Natural killer cell treated with Interleukin-12 subunit alpha and Interleukin-12 subunit beta and Interleukin-15 and Interleukin-18, amount 100 ng/mL, for 72 hours (primary cell): ENCODE data around the gene RAB24. TPM values are rescaled to one million over a fixed set of nuclear protein-coding genes. Genes with fewer than 3 reads are reported as not detected.
A peak's percentile ranks its signal among the peaks of the same experiment; 100 is the strongest.

ENCODE experiments used
- ATAC-seq, 2 donors: fragments of 150-1000 bp; cut with Tn5 transposase in 1 of 2; sonication (Bioruptor Pico), chemical (Tn5 transposase) in 1 of 2; 2 replicates each; pipeline ENCODE4 v1.10.0; 2021
- DNase-seq: peaks from one replicate; pipeline ENCODE4 v3.0.0; 2022; ENCODE audit warnings: low spot score
- H3K27ac Mint-ChIP-seq, 2 donors: 1 replicate in 1 of 2; 2 replicates in 1 of 2; pipeline ENCODE4 v1.8.0; 2022; ENCODE audit warnings: mixed read lengths in 2 of 2, mild to moderate bottlenecking in 1 of 2, moderate library complexity in 1 of 2
- H3K27me3 Mint-ChIP-seq, 2 donors: 1 replicate in 1 of 2; 2 replicates in 1 of 2; pipeline ENCODE4 v1.8.0; 2022; ENCODE audit warnings: mixed read lengths in 2 of 2
- H3K36me3 Mint-ChIP-seq: one replicate; pipeline ENCODE4 v1.8.0; 2022; ENCODE audit warnings: mixed read lengths
- H3K4me1 Mint-ChIP-seq, 2 donors: 1 replicate in 1 of 2; 2 replicates in 1 of 2; pipeline ENCODE4 v1.8.0; 2022; ENCODE audit warnings: low read depth in 2 of 2, mixed read lengths in 2 of 2, mild to moderate bottlenecking in 1 of 2
- H3K4me3 Mint-ChIP-seq: one replicate; pipeline ENCODE4 v1.8.0; 2022; ENCODE audit warnings: mixed read lengths
- H3K9me3 Mint-ChIP-seq: 2 replicates; pipeline ENCODE4 v1.8.0; 2022; ENCODE audit warnings: mixed read lengths
- total RNA-seq, 2 donors: library from RNA; stranded (reverse); gene quantifications; one replicate each; pipeline ENCODE4 v1.2.3, GENCODE V29; 2022

RAB24 gene
- total RNA-seq, 2 donors from 2014 or later: 44.2 to 49.8 TPM

GRCh38 chr5:177338251-177339106 is 35.0 kb upstream of the RAB24 start:
- peak overlapping the region; percentile 48 to 84 for H3K27ac Mint-ChIP-seq
- H3K4me3 Mint-ChIP-seq: peak overlapping the region; percentile 73
- H3K27me3 Mint-ChIP-seq: no peaks in the 10 kb centered on the region
- H3K9me3 Mint-ChIP-seq: no peaks in the 10 kb centered on the region
- H3K4me1 Mint-ChIP-seq: peaks cover 34 to 38% of the 10 kb centered on the region in 2 donors
- ATAC-seq (peak; percentile 37 to 54), DNase-seq (no peak)
- H3K36me3 Mint-ChIP-seq: peaks cover 31% of the 10 kb centered on the region

GRCh38 chr5:177336603-177337494 is 33.3 kb upstream of the RAB24 start:
- H3K36me3 Mint-ChIP-seq: peaks cover 27% of the 10 kb centered on the region
- no peak for DNase-seq
- no peak overlapping the region for H3K27ac Mint-ChIP-seq
- H3K4me1 Mint-ChIP-seq: peaks cover 37 to 40% of the 10 kb centered on the region in 2 donors
- H3K4me3 Mint-ChIP-seq: no peak overlapping the region
- H3K9me3 Mint-ChIP-seq: no peaks in the 10 kb centered on the region
- no peaks in the 10 kb centered on the region for H3K27me3 Mint-ChIP-seq
- no peak for ATAC-seq

DNA sequence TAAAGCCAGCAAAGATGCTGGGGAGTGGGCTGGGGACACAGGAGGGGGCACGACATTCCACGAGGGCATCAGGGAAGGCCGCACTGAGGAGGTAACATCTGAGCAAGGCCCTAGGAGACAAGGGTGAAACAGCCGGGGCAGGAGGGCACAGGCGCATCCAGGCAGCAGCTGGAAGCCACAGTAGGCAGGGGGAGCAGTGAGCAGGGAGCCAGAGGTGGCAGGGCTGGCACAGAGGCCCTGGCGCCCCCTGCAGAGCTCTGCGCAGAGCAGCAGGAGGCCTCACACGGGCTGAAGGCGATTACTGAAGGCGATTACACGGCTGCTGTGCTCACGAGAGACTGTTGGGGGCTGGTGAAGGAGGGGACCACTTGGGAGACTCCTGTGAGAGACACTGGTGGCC is 32.6 kb upstream of the RAB24 start:
- DNase-seq: no peak

DNA sequence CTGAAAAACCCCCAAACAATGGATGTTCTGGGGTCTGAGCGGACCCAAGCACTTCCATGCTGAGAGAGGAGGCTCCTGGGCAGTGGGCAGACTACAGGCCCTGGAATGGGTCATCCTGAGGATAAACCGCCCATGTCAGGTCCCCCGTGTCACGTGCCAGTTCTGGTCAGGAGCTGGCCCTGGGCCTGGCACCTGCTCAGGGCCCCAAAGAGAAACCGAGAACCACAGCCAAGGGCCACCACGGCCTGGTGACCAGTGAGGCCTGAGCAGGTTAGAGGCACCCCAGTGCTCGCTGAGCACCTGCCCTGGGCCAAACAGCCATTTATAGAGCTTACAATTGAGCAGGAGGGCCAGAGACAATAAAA is 32.2 kb upstream of the RAB24 start:
- no peak overlapping the region for H3K4me3 Mint-ChIP-seq
- DNase-seq (no peak), ATAC-seq (no peak)
- H3K9me3 Mint-ChIP-seq: no peaks in the 10 kb centered on the region
- H3K27ac Mint-ChIP-seq: no peak overlapping the region
- H3K36me3 Mint-ChIP-seq: peaks cover 23% of the 10 kb centered on the region
- H3K4me1 Mint-ChIP-seq: peaks cover 43 to 51% of the 10 kb centered on the region in 2 donors
- H3K27me3 Mint-ChIP-seq: no peaks in the 10 kb centered on the region

More for the DNA sequence above, 32.6 kb upstream of the RAB24 start:
- no peak overlapping the region for H3K27ac Mint-ChIP-seq
- peaks cover 21% of the 10 kb centered on the region for H3K36me3 Mint-ChIP-seq
- H3K4me3 Mint-ChIP-seq: no peak overlapping the region
- peaks cover 38 to 47% of the 10 kb centered on the region in 2 donors for H3K4me1 Mint-ChIP-seq
- H3K9me3 Mint-ChIP-seq: no peaks in the 10 kb centered on the region
- no peaks in the 10 kb centered on the region for H3K27me3 Mint-ChIP-seq
- ATAC-seq: no peak

- H3K4me3 Mint-ChIP-seq: no peak overlapping the region
- H3K27me3 Mint-ChIP-seq: no peaks in the 10 kb centered on the region
- H3K9me3 Mint-ChIP-seq: no peaks in the 10 kb centered on the region
- DNase-seq (no peak), ATAC-seq (no peak)
- H3K4me1 Mint-ChIP-seq: peaks cover 48 to 55% of the 10 kb centered on the region in 2 donors
- no peak overlapping the region for H3K27ac Mint-ChIP-seq
- peaks cover 26% of the 10 kb centered on the region for H3K36me3 Mint-ChIP-seq
These were observed 31.5 kb upstream of the RAB24 start for GRCh38 chr5:177334781-177335700.

GRCh38 chr5:177334155-177334551 is 30.6 kb upstream of the RAB24 start:
- ATAC-seq: no peak
- no peaks in the 10 kb centered on the region for H3K27me3 Mint-ChIP-seq
- no peaks in the 10 kb centered on the region for H3K9me3 Mint-ChIP-seq
- no peak overlapping the region for H3K27ac Mint-ChIP-seq
- peaks cover 22% of the 10 kb centered on the region for H3K36me3 Mint-ChIP-seq
- DNase-seq: no peak
- H3K4me1 Mint-ChIP-seq: peaks cover 46 to 52% of the 10 kb centered on the region in 2 donors
- no peak overlapping the region for H3K4me3 Mint-ChIP-seq

GRCh38 chr5:177333420-177334154 is 30.1 kb upstream of the RAB24 start:
- Mint-ChIP-seq H3K9me3 (no peaks in the 10 kb centered on the region), H3K27me3 (no peaks in the 10 kb centered on the region), H3K27ac (no peak overlapping the region), H3K36me3 (peaks cover 22% of the 10 kb centered on the region), H3K4me1 (peaks cover 40 to 49% of the 10 kb centered on the region in 2 donors), H3K4me3 (no peak overlapping the region)
- no peak for ATAC-seq
- no peak for DNase-seq

- no peak for ATAC-seq
- peaks cover 40 to 55% of the 10 kb centered on the region in 2 donors for H3K4me1 Mint-ChIP-seq
- H3K27me3 Mint-ChIP-seq: no peaks in the 10 kb centered on the region
- no peak overlapping the region for H3K4me3 Mint-ChIP-seq
- no peak for DNase-seq
- no peaks in the 10 kb centered on the region for H3K9me3 Mint-ChIP-seq
- H3K27ac Mint-ChIP-seq: no peak overlapping the region
- peaks cover 22% of the 10 kb centered on the region for H3K36me3 Mint-ChIP-seq
These were observed 29.4 kb upstream of the RAB24 start for GRCh38 chr5:177332896-177333260.

DNA sequence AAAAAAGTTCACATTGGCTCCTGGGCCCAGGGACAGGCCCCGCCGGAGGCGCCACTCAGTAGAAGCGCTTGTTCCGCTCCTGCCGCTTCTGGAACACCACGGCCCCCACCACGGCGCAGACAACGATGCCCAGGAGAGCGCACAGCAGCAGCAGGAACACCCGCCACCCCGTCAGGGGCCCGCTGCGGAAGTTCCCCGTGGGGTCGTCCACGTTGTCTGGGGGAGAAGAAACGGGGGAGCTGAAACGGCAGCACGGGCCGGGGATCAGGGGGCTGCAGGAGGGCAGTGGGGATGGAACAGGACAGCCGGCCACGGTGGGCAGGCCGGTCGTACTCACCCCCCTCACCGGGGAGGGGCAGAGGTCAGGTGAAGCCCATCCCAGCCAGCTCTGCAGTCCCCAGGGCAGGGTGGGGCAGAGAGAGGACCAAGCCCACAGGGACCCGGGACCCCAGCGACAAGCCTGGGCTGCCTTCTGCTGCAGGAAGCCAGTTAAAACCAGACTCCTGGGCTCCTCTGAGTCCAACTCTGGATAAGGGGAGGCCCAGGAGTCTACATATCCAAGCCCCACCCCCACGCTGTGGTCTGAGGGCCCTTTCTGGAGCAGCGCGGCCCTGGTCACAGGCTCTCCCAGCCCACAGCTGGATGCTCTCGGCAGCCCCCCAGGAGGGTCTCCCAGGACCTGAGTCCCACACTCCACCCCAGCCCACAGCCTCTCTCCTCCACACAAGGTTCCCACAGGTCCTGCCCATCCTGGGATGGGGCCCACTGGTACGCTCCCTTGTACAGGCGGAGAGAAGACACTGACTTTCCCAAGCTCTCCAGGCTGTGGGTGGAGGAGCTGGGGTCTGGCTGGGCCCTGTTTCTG is 28.7 kb upstream of the RAB24 start:
- Mint-ChIP-seq H3K9me3 (no peaks in the 10 kb centered on the region), H3K4me3 (no peak overlapping the region), H3K27ac (no peak overlapping the region), H3K36me3 (peaks cover 22% of the 10 kb centered on the region), H3K27me3 (no peaks in the 10 kb centered on the region), H3K4me1 (peaks cover 45 to 59% of the 10 kb centered on the region in 2 donors)
- no peak for DNase-seq
- no peak for ATAC-seq

GRCh38 chr5:177330991-177331842 is 27.7 kb upstream of the RAB24 start:
- no peak overlapping the region for H3K4me3 Mint-ChIP-seq
- H3K27ac Mint-ChIP-seq: no peak overlapping the region
- no peaks in the 10 kb centered on the region for H3K27me3 Mint-ChIP-seq
- peaks cover 41 to 54% of the 10 kb centered on the region in 2 donors for H3K4me1 Mint-ChIP-seq
- DNase-seq (no peak), ATAC-seq (peak; percentile 32 to 46)
- H3K36me3 Mint-ChIP-seq: peaks cover 17% of the 10 kb centered on the region
- H3K9me3 Mint-ChIP-seq: no peaks in the 10 kb centered on the region

DNA sequence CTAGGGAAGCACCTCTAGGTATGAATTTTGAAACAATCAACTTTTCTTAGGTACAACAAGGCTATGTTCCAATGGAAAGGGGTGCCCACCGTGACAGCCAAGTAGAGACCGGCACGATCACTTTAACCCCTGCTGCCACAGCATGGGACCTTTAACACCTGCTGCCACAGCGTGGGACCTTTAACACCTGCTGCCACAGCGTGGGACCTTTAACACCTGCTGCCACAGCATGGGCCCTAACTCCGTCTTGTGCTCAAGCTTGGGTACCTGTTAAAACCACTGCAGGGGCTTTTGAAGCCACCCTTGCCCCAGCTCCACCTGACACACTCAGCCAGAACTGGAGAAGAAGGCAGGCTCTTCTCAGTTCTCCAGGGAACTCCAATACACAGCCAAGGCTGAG is 26.4 kb upstream of the RAB24 start:
- ATAC-seq: no peak
- no peaks in the 10 kb centered on the region for H3K27me3 Mint-ChIP-seq
- H3K27ac Mint-ChIP-seq: no peak overlapping the region
- H3K9me3 Mint-ChIP-seq: no peaks in the 10 kb centered on the region
- H3K4me3 Mint-ChIP-seq: no peak overlapping the region
- DNase-seq: no peak
- peaks cover 35 to 48% of the 10 kb centered on the region in 2 donors for H3K4me1 Mint-ChIP-seq
- H3K36me3 Mint-ChIP-seq: peaks cover 10% of the 10 kb centered on the region
